CD14-positive monocyte (primary cell): ENCODE measurements around the gene AVL9. TPM values are rescaled to one million over a fixed set of nuclear protein-coding genes. Genes with fewer than 3 reads are reported as not detected.

Experiments
- DNase-seq, 3 donors: peaks; one replicate each; pipeline ENCODE4 v3.0.0-alpha.2; 2011 to 2022
- H2AFZ ChIP-seq: 2 replicates; pipeline ENCODE4 v1.6.0; 2012; ENCODE audit warnings: mild to moderate bottlenecking, low read depth, low read length, inconsistent platforms; ENCODE audit not compliant: insufficient read depth, poor library complexity, severe bottlenecking
- H3K27ac ChIP-seq, 2 donors: 1 replicate in 1 of 2; 2 replicates in 1 of 2; pipeline ENCODE4 v1.5.1; 2012 to 2013; ENCODE audit warnings: low read length in 2 of 2, control low read depth in 1 of 2, inconsistent platforms in 1 of 2, low read depth in 1 of 2, mild to moderate bottlenecking in 1 of 2
- H3K27me3 ChIP-seq, 2 donors: one replicate each; pipeline versions ENCODE4 v1.6.0 to v1.6.1; 2011 to 2013; ENCODE audit warnings: low read length in 2 of 2; ENCODE audit not compliant: control insufficient read depth in 2 of 2, insufficient read depth in 2 of 2
- H3K36me3 ChIP-seq, 2 donors: replicated peaks in 1 of 2; 1 replicate in 1 of 2; 2 replicates in 1 of 2; pipeline versions ENCODE4 v1.5.1 to v1.6.1; 2012 to 2013; ENCODE audit warnings: low read length in 2 of 2, control low read depth in 1 of 2, inconsistent platforms in 1 of 2, mild to moderate bottlenecking in 1 of 2; ENCODE audit not compliant: insufficient read depth in 2 of 2, control insufficient read depth in 1 of 2
- H3K4me1 ChIP-seq, 2 donors: 1 replicate in 1 of 2; 2 replicates in 1 of 2; pipeline versions ENCODE4 v1.5.1 to v1.6.1; 2012 to 2013; ENCODE audit warnings: low read length in 2 of 2, control low read depth in 1 of 2, inconsistent platforms in 1 of 2, mild to moderate bottlenecking in 1 of 2, moderate library complexity in 1 of 2; ENCODE audit not compliant: insufficient read depth in 2 of 2, control insufficient read depth in 1 of 2
- H3K4me2 ChIP-seq: replicated peaks from 2 replicates; pipeline ENCODE3; 2012; ENCODE audit warnings: low read length, moderate library complexity, mild to moderate bottlenecking; ENCODE audit not compliant: poor library complexity, severe bottlenecking; ENCODE audit errors: extremely low read depth
- H3K4me3 ChIP-seq, 3 experiments: fragments of 200-600 bp in 1 of 3; sonication (generic) in 1 of 3; replicated peaks in 1 of 3; 1 replicate in 2 of 3; 2 replicates in 1 of 3; pipeline ENCODE4 v1.5.1; 2011 to 2013; ENCODE audit warnings: low read length in 3 of 3, mild to moderate bottlenecking in 3 of 3, control low read depth in 2 of 3, low read depth in 2 of 3, inconsistent platforms in 1 of 3, moderate library complexity in 1 of 3
- H3K79me2 ChIP-seq: 2 replicates; pipeline ENCODE4 v1.6.0; 2012; ENCODE audit warnings: mild to moderate bottlenecking, control low read depth, inconsistent platforms, low read length, moderate library complexity; ENCODE audit not compliant: insufficient read depth
- H3K9ac ChIP-seq: 2 replicates; pipeline ENCODE4 v1.6.0; 2017; ENCODE audit warnings: low read length, mild to moderate bottlenecking; ENCODE audit not compliant: insufficient read depth, poor library complexity, severe bottlenecking
- H3K9me3 ChIP-seq, 2 donors: replicated peaks in 1 of 2; 1 replicate in 1 of 2; 2 replicates in 1 of 2; pipeline versions ENCODE4 v1.5.1 to v1.6.1; 2012 to 2013; ENCODE audit warnings: low read length in 2 of 2, control low read depth in 1 of 2; ENCODE audit not compliant: control insufficient read depth in 1 of 2, insufficient read depth in 1 of 2
- H4K20me1 ChIP-seq: 2 replicates; pipeline ENCODE4 v1.6.0; 2012; ENCODE audit warnings: mild to moderate bottlenecking, low read length, control low read depth, moderate library complexity; ENCODE audit not compliant: insufficient read depth
- H3K27ac Mint-ChIP-seq, 7 donors: one replicate each; pipeline ENCODE4 v1.8.0; 2020; ENCODE audit warnings: mild to moderate bottlenecking in 7 of 7, mixed read lengths in 7 of 7, moderate library complexity in 6 of 7, inconsistent platforms in 2 of 7
- H3K27me3 Mint-ChIP-seq, 3 donors: one replicate each; pipeline ENCODE4 v1.8.0; 2021 to 2022; ENCODE audit warnings: low read depth in 3 of 3, mild to moderate bottlenecking in 3 of 3, mixed read lengths in 3 of 3, moderate library complexity in 3 of 3, inconsistent platforms in 1 of 3
- H3K36me3 Mint-ChIP-seq, 2 donors: one replicate each; pipeline ENCODE4 v1.8.0; 2020; ENCODE audit warnings: mixed read lengths in 2 of 2, inconsistent platforms in 1 of 2, mild to moderate bottlenecking in 1 of 2
- H3K4me1 Mint-ChIP-seq: one replicate; pipeline ENCODE4 v1.8.0; 2020; ENCODE audit warnings: mild to moderate bottlenecking, mixed read lengths
- H3K4me3 Mint-ChIP-seq, 2 donors: one replicate each; pipeline ENCODE4 v1.8.0; 2020; ENCODE audit warnings: mild to moderate bottlenecking in 2 of 2, mixed read lengths in 2 of 2, moderate library complexity in 1 of 2
- H3K9me3 Mint-ChIP-seq, 7 donors: one replicate each; pipeline ENCODE4 v1.8.0; 2020 to 2022; ENCODE audit warnings: mixed read lengths in 7 of 7, mild to moderate bottlenecking in 6 of 7, moderate library complexity in 6 of 7, inconsistent platforms in 2 of 7
- CTCF ChIP-seq: fragments of 200-600 bp; IDR thresholded peaks from one replicate; pipeline ENCODE4 v1.8.0; 2022; ENCODE audit warnings: antibody characterized with exemption, mild to moderate bottlenecking
- WGBS: methylation state at CpG from one replicate; pipeline ENCODE4 v1.1.5; 2013; ENCODE audit warnings: missing lambda C conversion rate; ENCODE audit not compliant: insufficient coverage; 5-methylcytosine and 5-hydroxymethylcytosine counted together
- intact Hi-C, 2 donors: fragments of 100-400 bp; cut with micrococcal nuclease; formaldehyde crosslinking; loops; one replicate each; pipeline versions ENCODE4 v1.15.0 to v1.15.1; 2023
- polyA plus RNA-seq, 3 donors: library from polyadenylated mRNA; depleted of rRNA in 1 of 3; unstranded in 2 of 3; stranded (reverse) in 1 of 3; fragments of 300-500 nt in 2 of 3; fragments of >200 nt in 1 of 3; fragmentation: Illumina TruSeq in 2 of 3; gene quantifications; 1 replicate in 2 of 3; 2 replicates in 1 of 3; pipeline ENCODE4 v1.2.3, GENCODE V29; 2012 to 2021

AVL9 gene
- polyA plus RNA-seq, 3 donors, result 16.3 to 17.1 (median 16.8) TPM

- peaks cover 3 to 21% (median 16%) of the 10 kb centered on the region in 7 donors for H3K9me3 Mint-ChIP-seq
- Histone ChIP-seq H3K27me3 (no peaks in the 10 kb centered on the region), H3K4me3 (no peak overlapping the region), H3K4me2 (no peak overlapping the region), H3K9ac (no peak overlapping the region), H3K9me3 (peaks cover 0 to 16% of the 10 kb centered on the region in 2 donors), H4K20me1 (no peaks in the 10 kb centered on the region), H3K36me3 (no peaks in the 10 kb centered on the region), H3K79me2 (no peaks in the 10 kb centered on the region), H3K27ac (no peak overlapping the region), H2AFZ (no peak overlapping the region), H3K4me1 (no peaks in the 10 kb centered on the region)
- peaks cover 0 to 4% (median 1%) of the 10 kb centered on the region in 3 donors for H3K27me3 Mint-ChIP-seq
- no peak overlapping the region for H3K27ac Mint-ChIP-seq
- no peak for TF ChIP-seq CTCF
- intact Hi-C loops, result no loop called here
- H3K4me3 Mint-ChIP-seq, result no peak overlapping the region
- H3K36me3 Mint-ChIP-seq, result no peaks in the 10 kb centered on the region
- H3K4me1 Mint-ChIP-seq, result no peaks in the 10 kb centered on the region
- no peak for DNase-seq
Observed at GRCh38 chr7:32605032-32605431, 109.7 kb downstream of the AVL9 start.

- H3K27ac ChIP-seq, result no peak overlapping the region
- Mint-ChIP-seq H3K27ac (no peak overlapping the region), H3K4me3 (no peak overlapping the region), H3K4me1 (no peaks in the 10 kb centered on the region), H3K27me3 (peaks cover 0 to 4% (median 1%) of the 10 kb centered on the region in 3 donors), H3K9me3 (peaks cover 0 to 15% (median 8%) of the 10 kb centered on the region in 7 donors), H3K36me3 (no peaks in the 10 kb centered on the region)
- peaks cover 0 to 10% of the 10 kb centered on the region in 2 donors for H3K9me3 ChIP-seq
- H4K20me1 ChIP-seq, result no peaks in the 10 kb centered on the region
- H3K4me3 ChIP-seq, result no peak overlapping the region
- no peak overlapping the region for H2AFZ ChIP-seq
- no peak overlapping the region for H3K4me2 ChIP-seq
- no peak overlapping the region for H3K9ac ChIP-seq
- TF ChIP-seq CTCF, result no peak
- intact Hi-C loops, result no loop called here
- H3K4me1 ChIP-seq, result no peaks in the 10 kb centered on the region
- H3K36me3 ChIP-seq, result no peaks in the 10 kb centered on the region
- no peaks in the 10 kb centered on the region for H3K79me2 ChIP-seq
- 100% methylated on average over 1 of the region's 4 CpGs for WGBS
- no peak for DNase-seq
- H3K27me3 ChIP-seq, result no peaks in the 10 kb centered on the region
Observed at GRCh38 chr7:32609463-32609862, 114.2 kb downstream of the AVL9 start.
